Choroid plexus epithelial cell (primary cell): ENCODE data around the gene INPP4A.
"Not testable (repeated sequence)": the region's sequence is repeated elsewhere in the genome, so short reads cannot be mapped to it uniquely, and the experiment has no call there.

ENCODE experiments used
- DNase-seq: peaks from one replicate; pipeline ENCODE4 v3.0.0-alpha.2; 2010; ENCODE audit warnings: low read depth
- H3K4me3 ChIP-seq: 2 replicates; pipeline ENCODE4 v1.5.1; 2011; ENCODE audit warnings: low read depth, mild to moderate bottlenecking, control low read depth, low read length, moderate library complexity
- CTCF ChIP-seq: conservative IDR thresholded peaks from 2 replicates; pipeline ENCODE4 v1.5.1; 2011; ENCODE audit warnings: low read depth, mild to moderate bottlenecking, control low read depth, inconsistent platforms, low read length, moderate library complexity

Gene INPP4A

GRCh38 chr2:98405301-98405700 is 39.4 kb upstream of the INPP4A start:
- TF ChIP-seq CTCF: no peak
- no peak overlapping the region for H3K4me3 ChIP-seq
- no peak for DNase-seq

GRCh38 chr2:98408155-98408554 is 36.5 kb upstream of the INPP4A start:
- no peak overlapping the region for H3K4me3 ChIP-seq
- no peak for DNase-seq
- TF ChIP-seq CTCF: no peak

GRCh38 chr2:98412751-98413458 is 31.8 kb upstream of the INPP4A start:
- H3K4me3 ChIP-seq: no peak overlapping the region
- DNase-seq: peak; percentile 70
- peak; percentile 83 for TF ChIP-seq CTCF

- DNase-seq, H3K4me3 ChIP-seq: not testable (repeated sequence)
Measured at GRCh38 chr2:98414246-98414645, 30.4 kb upstream of the INPP4A start.

GRCh38 chr2:98415719-98416248 is 28.9 kb upstream of the INPP4A start:
- DNase-seq, H3K4me3 ChIP-seq: not testable (repeated sequence)

GRCh38 chr2:98416383-98417159 is 28.1 kb upstream of the INPP4A start:
- DNase-seq: no peak
- TF ChIP-seq CTCF: no peak
- H3K4me3 ChIP-seq: no peak overlapping the region

GRCh38 chr2:98419544-98419943 is 25.1 kb upstream of the INPP4A start:
- no peak for TF ChIP-seq CTCF
- DNase-seq: no peak
- H3K4me3 ChIP-seq: no peak overlapping the region
